GM19099 (cell line): ENCODE data around the gene SLC22A12.

Source experiments
- POLR2A ChIP-seq: IDR thresholded peaks from 3 replicates; pipeline ENCODE4 v1.6.1; 2011; ENCODE audit warnings: low read depth; ENCODE audit not compliant: insufficient read length; ENCODE audit errors: extremely low read depth

Gene SLC22A12

GRCh38 chr11:64619196-64619595 is 28.2 kb downstream of the SLC22A12 start:
- TF ChIP-seq POLR2A, result no peak

- TF ChIP-seq POLR2A, result no peak
Observed at GRCh38 chr11:64619811-64620380, 28.9 kb downstream of the SLC22A12 start.

- TF ChIP-seq POLR2A, result no peak
Observed at GRCh38 chr11:64620381-64620971, 29.5 kb downstream of the SLC22A12 start.

GRCh38 chr11:64621283-64622019 is 30.4 kb downstream of the SLC22A12 start:
- TF ChIP-seq POLR2A, result no peak

- no peak for TF ChIP-seq POLR2A
Observed at GRCh38 chr11:64622681-64623080, 31.7 kb downstream of the SLC22A12 start.

GRCh38 chr11:64624883-64625481 is 34.0 kb downstream of the SLC22A12 start:
- no peak for TF ChIP-seq POLR2A

- TF ChIP-seq POLR2A, result no peak
Observed at GRCh38 chr11:64626637-64627036, 35.6 kb downstream of the SLC22A12 start.

- TF ChIP-seq POLR2A, result no peak
Observed at GRCh38 chr11:64627371-64627770, 36.4 kb downstream of the SLC22A12 start.

- no peak for TF ChIP-seq POLR2A
Observed at GRCh38 chr11:64628596-64628995, 37.6 kb downstream of the SLC22A12 start.

GRCh38 chr11:64629103-64629502 is 38.1 kb downstream of the SLC22A12 start:
- TF ChIP-seq POLR2A, result no peak

- TF ChIP-seq POLR2A, result no peak
Observed at GRCh38 chr11:64629796-64630562, 39.0 kb downstream of the SLC22A12 start.

- TF ChIP-seq POLR2A, result no peak
Observed at GRCh38 chr11:64631675-64632074, 40.7 kb downstream of the SLC22A12 start.

- TF ChIP-seq POLR2A, result no peak
Observed at GRCh38 chr11:64632237-64632636, 41.2 kb downstream of the SLC22A12 start.

GRCh38 chr11:64632654-64633053 is 41.6 kb downstream of the SLC22A12 start:
- no peak for TF ChIP-seq POLR2A

GRCh38 chr11:64633555-64634159 is 42.6 kb downstream of the SLC22A12 start:
- TF ChIP-seq POLR2A, result no peak

GRCh38 chr11:64637334-64638017 is 46.5 kb downstream of the SLC22A12 start:
- no peak for TF ChIP-seq POLR2A
